ENCODE results near the gene CRKL.

The CRKL gene

DNA sequence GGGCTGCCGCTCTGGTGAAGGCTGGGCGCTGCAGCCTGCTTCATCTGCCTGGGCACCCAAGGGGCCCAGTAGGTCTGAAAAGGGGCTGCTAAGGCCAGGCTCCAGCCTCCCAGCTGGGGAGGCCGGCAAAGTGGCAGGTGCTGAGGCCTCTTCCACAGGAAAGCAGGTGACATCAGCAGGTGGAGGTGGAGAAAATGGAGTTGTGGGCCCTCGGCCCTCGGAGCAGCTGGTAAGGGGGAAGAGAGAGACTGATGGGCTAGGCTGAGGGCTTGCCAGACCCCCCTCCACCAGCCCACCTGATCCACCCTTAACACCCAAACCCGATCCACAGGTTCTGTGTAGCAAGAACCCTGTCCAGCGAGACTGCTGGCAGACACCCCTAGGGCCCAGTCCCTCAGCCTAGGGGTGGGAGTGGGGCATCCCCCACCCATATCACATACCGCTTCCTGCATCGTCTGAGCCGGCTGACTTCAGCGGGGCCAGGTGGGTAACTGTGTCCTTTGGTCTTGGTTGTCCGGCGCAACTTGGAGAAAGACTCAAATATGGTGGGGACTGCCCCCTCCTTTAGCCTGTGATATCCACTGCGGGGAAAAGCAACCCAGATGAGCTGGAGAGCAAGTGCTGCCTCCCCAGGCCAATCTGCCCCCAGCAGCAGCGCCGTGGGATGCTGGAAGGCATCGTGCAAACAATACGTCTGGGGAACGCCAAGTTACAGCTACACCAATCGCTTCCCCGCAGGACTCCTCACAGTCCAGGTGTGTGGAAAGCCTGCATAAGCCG, 83.2 kb downstream of the CRKL start:
- H3K4me3 ChIP-seq (ENCODE audit: low read depth, low read length) = peak overlapping the region; percentile 84
- TF ChIP-seq, protein P1, sequence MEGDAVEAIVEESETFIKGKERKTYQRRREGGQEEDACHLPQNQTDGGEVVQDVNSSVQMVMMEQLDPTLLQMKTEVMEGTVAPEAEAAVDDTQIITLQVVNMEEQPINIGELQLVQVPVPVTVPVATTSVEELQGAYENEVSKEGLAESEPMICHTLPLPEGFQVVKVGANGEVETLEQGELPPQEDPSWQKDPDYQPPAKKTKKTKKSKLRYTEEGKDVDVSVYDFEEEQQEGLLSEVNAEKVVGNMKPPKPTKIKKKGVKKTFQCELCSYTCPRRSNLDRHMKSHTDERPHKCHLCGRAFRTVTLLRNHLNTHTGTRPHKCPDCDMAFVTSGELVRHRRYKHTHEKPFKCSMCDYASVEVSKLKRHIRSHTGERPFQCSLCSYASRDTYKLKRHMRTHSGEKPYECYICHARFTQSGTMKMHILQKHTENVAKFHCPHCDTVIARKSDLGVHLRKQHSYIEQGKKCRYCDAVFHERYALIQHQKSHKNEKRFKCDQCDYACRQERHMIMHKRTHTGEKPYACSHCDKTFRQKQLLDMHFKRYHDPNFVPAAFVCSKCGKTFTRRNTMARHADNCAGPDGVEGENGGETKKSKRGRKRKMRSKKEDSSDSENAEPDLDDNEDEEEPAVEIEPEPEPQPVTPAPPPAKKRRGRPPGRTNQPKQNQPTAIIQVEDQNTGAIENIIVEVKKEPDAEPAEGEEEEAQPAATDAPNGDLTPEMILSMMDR (IDR thresholded peaks at IDR 0.05; ENCODE audit: low read depth, low read length) = no peak

DNA sequence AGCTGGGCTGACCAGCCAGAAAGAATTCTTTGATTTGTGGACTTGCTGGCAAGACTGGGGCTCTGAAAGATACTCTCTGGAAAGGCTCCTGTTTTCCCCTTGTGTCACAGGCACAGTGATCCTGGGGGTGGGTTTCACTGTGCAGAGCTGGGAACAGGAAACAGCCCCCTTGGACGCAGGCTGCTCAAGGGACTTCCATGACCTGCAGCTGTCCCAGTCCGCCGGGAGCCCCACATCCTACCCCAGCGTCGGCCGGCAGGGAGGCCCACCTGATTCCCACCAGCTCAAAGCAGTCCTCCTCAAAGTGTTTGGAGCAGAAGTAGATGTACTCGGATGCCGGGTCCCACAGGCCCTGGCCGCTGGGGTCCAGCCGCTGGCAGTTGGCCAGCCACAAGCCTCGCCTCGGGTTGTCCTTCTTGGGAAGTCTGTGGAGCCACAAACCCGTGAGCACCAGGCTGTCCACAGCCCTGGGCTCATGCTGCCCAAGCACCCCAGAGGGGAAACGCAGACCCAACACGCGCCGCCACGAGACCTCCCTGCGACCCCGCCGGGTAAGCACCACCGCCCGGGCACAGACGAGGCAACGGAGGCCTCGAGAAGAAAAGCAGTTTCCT, 83.9 kb downstream of the CRKL start:
- H3K4me3 ChIP-seq (ENCODE audit: low read depth, low read length) = peak overlapping the region; percentile 84
- TF ChIP-seq, protein P1 (IDR thresholded peaks at IDR 0.05; ENCODE audit: low read depth, low read length) = no peak

DNA sequence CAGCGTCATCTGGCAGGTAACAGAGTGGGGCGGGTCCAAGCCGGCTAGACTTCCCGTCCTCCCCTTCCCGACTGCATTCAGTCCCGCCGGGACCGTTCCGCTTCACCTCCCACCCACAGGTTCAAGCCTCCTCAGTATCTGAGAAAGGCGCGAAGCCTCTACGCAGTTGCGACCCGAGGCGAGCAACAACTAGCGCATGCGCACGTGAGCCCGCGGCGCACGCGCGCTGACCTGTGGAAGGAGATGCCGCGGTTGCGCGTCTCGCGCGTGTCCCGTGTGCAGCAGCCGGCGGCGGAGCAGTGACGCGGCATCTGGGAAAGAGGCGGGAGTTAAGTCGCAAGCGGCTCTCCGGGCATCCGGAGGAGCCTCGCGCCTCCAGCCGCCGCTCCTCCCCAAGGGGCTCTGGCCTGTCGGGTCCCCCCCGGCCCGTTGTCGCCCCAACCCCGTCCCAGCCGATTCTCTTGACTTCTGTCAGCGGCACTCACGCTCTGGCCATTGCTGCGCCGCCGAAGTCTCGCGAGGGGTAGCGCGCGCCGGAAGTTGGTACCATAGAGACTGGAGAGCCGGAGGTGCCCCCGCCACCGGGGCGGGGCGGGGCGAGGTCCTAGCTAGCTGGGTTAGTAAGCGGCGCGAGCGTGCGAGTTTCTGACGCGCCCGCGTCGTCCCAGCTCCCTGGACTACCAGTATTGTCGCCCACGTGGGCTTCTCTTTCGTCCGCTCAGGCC, 84.6 kb downstream of the CRKL start, which contains the start of gene THAP7:
THAP7 (minus strand) TSS at position 518 of the 725 bp plus-strand sequence; CDS start at position 311, 207 bp downstream.
- peak within 1 kb of the TSS; percentile 84 for H3K4me3 ChIP-seq (ENCODE audit: low read depth, low read length)
- TF ChIP-seq, protein P1 (IDR thresholded peaks at IDR 0.05; ENCODE audit: low read depth, low read length) = no peak
